Right renal pelvis (tissue), 4 donors: ENCODE results near the gene TIMMDC1. TPM values are rescaled to one million over a fixed set of nuclear protein-coding genes. Genes with fewer than 3 reads are reported as not detected.

Experiments
- DNase-seq, 4 donors: peaks; one replicate each; pipeline ENCODE4 v3.0.0-alpha.2; 2013; ENCODE audit warnings: low read depth in 4 of 4, low spot score in 3 of 4, missing footprints in 1 of 4
- polyA plus RNA-seq, 4 donors: library from polyadenylated mRNA; unstranded; fragments of 120-200 nt; gene quantifications; one replicate each; pipeline ENCODE4 v1.2.1, GENCODE V29; 2013; ENCODE audit not compliant: insufficient read length in 4 of 4

Gene TIMMDC1, protein sequence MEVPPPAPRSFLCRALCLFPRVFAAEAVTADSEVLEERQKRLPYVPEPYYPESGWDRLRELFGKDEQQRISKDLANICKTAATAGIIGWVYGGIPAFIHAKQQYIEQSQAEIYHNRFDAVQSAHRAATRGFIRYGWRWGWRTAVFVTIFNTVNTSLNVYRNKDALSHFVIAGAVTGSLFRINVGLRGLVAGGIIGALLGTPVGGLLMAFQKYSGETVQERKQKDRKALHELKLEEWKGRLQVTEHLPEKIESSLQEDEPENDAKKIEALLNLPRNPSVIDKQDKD
- polyA plus RNA-seq: 100 to 1,000 TPM; 105 to 110 (median 109) TPM

GRCh38 chr3:119498186-119499011 lies at the start of gene TIMMDC1:
TIMMDC1 (plus strand) TSS chr3:119498547; CDS start chr3:119498734, 187 bp downstream.
- DNase-seq: peak; percentile 93 to 97 (median 96)

DNA sequence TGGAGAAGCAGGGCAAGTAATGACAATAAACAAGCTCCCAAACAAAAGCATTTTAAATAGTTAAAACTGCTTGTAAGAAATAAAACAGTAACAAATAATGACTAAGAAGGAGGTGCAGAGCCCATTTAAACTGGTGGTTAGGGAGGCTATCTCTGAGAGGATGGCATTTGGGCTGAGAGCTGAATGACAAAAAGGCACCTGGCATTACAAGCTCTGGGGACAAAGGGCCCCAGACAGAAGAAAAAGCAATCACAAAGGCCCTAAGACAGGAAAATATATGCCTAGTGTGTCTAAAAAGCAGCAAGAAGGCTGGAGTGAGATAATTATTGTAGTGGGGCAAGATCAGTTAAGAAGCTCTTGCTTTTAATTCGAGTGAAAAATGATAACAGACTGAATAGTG lies 44.5 kb upstream of the TIMMDC1 start:
- DNase-seq: no peak

DNA sequence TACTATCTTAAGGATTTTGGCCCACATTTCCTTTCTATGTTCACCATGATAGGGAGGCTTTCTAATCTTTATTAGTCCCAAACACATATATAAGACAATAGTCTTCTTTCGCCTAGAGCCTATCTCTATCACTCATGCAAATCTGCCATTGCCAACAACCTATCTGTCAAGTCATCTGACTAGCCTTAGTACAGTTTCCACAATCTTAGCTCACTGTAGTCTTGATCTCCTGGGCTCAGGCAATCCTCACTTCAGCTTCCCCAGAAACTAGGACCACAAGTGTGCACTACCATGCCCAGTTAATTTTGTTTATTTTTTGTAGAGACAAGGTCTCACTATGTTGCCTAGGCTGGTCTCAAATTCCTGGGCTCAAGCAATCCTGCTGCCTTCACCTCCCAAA lies 41.9 kb upstream of the TIMMDC1 start:
- no peak for DNase-seq

- no peak for DNase-seq
These were observed 41.1 kb upstream of the TIMMDC1 start for GRCh38 chr3:119457246-119457645.

GRCh38 chr3:119463171-119464169 lies 34.9 kb upstream of the TIMMDC1 start, which contains the start of gene TMEM39A:
TMEM39A (minus strand) TSS chr3:119463615; CDS start chr3:119462074, 1,541 bp downstream.
- peak; percentile 96 to 99 (median 98) for DNase-seq

DNA sequence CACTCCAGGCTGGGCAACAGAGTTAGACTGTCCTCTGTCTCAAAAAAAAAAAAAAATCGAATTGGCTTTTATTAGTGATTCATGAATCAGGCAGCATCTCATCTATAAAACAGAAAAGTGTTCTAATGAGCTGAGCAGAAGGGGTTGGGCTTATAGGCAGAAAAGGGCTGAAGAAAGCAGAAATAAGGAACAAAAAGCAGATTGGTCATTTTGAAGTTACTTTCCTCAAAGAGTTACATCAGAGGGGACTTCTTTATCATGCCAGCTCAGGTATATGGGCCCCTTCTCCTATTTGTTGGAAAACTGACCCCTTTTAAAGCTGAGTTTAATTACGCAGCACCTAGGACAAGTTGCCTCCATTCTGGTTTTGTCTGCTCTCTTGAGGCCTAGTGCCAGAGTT lies 30.3 kb upstream of the TIMMDC1 start:
- DNase-seq: no peak

DNA sequence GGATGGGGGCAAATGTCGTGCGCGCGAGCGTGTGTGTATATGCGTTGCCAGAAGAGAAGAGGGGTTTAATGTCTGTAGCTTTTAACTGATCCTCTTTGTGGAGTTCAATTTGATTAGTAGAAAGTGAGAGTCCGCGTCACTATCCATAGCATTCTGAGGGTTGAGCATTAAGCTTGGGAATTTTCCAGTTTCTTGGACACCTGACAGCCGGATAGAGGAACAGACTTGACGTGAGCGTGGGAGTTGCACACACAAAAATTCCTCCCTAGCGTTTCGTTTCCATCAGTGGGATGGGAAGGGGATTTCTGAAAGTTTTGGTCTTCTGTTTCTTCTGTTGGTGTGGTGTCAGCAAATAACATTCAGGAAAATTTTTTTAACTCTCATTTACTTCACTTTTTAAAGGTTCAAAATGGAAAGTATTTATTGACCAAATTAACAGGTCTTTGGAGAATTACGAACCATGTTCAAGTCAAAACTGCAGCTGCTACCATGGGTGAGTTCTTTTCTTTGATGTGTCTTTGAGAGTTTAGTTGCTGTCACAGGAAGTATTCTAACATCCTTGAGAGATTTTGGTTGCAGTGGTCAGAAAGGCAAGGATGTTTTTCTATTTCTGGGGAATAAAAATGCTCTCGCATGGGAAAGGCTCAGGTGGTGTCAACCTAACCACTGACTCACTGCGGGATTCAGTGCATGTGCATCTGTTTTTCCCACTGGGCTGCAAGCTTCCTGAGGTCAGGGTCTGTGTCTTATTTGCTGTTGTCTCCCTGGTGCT lies 28.7 kb upstream of the TIMMDC1 start:
- DNase-seq: peak in 2 of 4 donors; percentile 20 to 41

DNA sequence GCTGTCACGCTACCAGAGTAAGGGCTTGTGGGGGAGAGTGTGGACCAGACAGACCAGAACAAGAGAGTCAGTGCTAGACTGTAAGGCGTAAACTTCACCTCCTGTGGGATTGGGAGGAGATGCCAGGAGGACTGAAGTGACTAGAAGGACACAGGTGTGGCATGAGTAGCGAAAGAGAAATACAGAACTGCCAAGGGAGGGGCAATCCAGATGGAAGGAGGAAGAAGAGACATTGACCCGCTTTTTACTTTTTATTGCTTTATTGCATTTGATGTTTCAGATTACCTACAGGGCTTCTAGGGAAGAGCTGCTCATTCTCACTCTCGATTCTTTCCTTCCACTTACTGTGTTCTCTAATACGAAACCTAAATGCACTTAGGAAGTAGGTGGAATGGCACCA lies 27.5 kb upstream of the TIMMDC1 start:
- no peak for DNase-seq

DNA sequence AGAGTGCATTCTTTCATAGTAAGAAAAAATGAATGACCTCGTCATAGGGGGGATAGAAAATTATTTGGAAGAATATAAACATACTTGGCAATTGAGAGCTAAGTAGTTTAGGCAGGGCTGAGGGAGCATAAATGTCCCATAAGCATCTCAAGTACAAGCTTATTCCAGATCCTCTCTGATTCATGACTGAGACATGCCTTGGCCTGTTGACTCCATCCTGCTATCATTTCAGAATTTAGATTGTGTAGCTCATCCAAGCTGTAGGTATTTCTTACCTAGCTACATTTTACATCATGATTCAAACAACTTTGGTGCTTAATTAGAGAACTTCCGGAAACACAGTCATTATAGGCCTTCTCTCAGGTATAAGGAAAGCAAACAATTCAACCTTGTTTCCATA lies 17.3 kb upstream of the TIMMDC1 start:
- DNase-seq: no peak

DNA sequence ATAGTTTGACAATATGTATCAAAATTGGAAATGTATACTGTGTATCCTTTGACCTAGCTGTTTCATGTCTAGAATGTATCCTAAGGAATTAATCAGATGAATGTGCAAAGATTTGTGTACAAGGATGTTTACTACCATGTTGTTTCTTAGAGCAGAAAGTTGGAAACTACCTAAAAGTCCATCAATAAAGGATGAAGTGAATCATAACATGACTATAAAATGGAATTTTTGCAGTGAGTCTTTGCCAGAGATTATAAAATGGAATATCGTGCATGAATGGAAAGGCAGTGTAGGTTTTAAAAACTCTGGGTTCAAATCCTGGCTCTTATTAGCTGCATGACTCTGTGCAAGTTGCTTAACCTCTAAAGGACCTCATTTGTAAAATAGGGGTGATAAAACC lies 15.2 kb upstream of the TIMMDC1 start:
- no peak for DNase-seq

DNA sequence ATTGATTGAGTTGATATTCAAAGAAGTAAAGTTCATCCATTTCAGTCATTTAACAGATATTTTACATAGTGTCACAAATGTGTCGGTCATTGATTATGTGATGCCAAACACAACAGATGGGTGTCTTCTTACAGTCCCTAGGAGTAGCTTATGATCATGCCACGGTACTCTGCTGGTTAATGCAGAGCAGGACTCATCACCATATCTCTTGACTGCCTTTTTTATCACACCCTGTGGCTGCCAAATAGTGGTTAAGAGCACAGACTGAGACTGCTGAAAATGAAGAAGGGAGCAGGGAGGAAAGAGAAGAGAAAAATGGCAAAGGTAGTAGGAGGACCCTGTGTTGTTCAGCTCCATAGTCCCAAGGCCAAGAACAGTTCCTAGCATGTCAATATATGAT lies 12.8 kb upstream of the TIMMDC1 start:
- DNase-seq: no peak

DNA sequence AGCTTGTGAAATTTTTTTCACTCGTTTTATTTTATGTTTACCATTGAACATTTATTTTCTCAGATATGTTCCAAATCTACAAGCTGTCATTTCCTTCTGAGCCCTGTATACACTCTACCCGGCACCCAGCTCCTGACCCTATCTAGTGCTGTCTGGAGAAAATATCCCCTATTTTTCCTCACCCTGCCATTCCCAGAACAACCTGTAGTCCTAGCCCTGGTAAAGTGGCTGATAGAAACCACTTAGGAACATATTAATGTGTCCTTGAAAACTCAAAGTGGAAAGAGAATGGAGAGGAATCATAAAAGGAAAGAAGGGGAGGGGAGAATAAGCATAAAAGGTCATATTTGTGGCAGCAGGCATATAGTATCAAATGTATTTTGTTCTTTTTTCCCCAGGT lies 8.2 kb upstream of the TIMMDC1 start:
- DNase-seq: no peak

DNA sequence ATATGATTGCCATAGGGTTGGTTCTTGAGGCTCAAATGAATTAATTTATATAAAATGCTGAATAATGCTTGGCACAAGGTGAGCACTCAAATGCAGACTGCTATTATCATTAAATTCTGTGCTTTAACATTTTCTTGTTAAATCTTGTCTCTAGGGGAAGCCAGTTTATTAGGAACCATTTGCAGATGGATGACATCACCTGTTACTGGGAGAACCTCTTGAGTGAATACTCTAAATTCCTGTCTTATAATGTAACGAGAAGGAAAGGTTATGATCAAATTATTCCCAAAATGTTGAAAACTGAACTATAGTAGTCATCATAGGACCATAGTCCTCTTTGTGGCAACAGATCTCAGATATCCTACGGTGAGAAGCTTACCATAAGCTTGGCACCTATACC lies 6.2 kb upstream of the TIMMDC1 start:
- DNase-seq: no peak

GRCh38 chr3:119492810-119493209 lies 5.5 kb upstream of the TIMMDC1 start:
- DNase-seq: no peak

- no peak for DNase-seq
These were observed 3.8 kb upstream of the TIMMDC1 start for GRCh38 chr3:119494597-119494996.

DNA sequence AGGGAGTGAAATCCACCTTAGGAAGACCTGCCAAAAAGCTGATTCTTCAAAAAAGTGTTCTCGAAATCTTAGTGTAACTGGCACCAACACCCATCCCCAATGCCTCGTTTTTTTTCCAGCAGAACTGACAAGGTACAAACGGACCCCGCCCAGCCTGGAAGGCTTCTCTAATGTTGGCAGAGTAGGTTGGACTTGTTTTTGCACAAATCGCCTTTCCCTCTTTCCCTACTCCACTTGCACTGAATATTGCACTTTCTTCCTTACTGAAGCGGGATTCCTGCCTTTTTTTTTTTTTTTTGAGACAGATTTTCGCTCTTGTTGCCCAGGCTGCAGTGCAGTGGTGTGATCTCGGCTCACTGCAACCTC lies 544 bp upstream of the TIMMDC1 start:
- peak in 2 of 4 donors; percentile 8 to 22 for DNase-seq

DNA sequence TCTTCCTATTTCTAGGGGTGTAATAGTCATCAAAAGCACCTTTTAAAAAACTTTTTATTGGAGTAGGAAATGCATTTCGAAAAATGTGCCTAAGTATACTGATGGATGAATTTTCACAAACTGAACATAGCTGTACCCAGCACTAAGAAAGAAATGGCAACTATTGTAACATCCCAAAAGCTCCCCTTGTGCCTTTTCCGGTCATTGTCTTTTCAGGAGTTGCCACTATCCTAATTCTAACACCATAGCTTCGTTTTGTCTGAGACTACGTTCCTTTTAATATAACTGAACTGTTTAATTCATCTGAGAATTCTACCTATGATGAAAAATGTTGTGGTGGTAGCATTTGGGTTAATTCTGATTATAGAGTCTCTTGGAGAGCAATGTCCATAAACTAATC lies 1.9 kb downstream of the TIMMDC1 start:
- no peak for DNase-seq

DNA sequence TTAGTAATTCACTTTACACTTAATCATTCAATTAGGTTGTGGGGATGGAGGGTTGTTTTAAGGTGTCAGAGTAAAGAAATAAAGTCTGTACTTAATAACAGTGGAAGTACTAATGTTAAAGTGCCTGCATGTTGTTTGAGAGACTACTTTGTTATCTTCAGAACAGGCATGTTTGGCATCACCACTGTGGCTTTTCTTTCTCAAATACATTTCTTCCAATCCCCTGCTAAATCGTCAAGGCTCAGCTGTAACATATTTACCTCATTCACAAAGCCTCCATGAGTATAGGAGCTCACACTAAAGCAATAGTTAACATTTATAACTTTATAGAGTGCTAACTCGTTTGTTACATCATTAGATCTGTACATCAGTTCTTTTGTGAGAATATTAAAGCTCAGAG lies 2.6 kb downstream of the TIMMDC1 start:
- DNase-seq: no peak

DNA sequence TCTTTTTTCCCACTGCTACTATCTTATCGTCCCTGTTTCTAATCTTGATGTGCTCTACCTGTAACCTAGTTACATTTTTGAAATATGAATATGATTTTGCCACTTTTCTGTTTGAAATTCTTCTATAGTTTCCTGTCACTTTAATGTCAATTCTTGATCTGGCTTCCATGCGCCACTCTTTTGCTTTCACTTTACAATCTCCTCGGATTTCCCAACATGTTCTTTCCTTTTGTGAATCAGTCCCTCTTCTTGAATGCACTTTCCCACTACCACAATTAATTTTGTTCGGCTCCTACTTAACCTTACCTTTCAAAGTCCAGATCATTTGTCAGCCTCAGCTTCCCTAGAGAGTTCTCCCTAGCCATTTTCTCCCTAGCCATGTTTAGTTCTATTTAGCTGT lies 8.3 kb downstream of the TIMMDC1 start:
- DNase-seq: no peak

DNA sequence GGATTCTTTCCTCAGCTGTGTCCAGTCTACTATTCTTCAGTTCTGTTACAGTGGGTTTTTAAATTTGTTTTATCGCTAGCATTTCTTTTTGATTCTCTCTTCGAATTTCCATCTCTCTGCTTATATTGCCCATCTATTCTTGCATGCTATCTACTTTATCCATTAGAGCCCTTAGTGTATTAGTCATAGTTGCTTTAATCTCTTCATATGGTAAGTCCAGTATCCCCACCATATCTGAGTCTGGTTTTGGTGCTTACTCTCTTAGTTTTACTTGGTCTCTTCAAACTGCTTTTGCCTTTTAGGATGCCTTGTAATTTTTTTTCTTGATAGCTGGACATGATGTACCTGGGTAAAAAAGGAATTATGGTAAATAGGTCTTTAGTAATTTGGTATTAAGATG lies 9.1 kb downstream of the TIMMDC1 start:
- DNase-seq: no peak
